Stimulated activated CD4-positive, alpha-beta T cell treated with anti-CD3 and anti-CD28 coated beads, Interleukin-12 subunit alpha, Interleukin-12 subunit beta, amount 100 ng/mL, for 24 hours (primary cell): ENCODE results near the gene RGMA.
A peak's percentile ranks its signal among the peaks of the same experiment; 100 is the strongest.

Experiments
- DNase-seq, 2 experiments: peaks; one replicate each; pipeline ENCODE4 v3.0.0-alpha.2; 2020; ENCODE audit warnings: low read depth in 2 of 2

The RGMA gene

DNA sequence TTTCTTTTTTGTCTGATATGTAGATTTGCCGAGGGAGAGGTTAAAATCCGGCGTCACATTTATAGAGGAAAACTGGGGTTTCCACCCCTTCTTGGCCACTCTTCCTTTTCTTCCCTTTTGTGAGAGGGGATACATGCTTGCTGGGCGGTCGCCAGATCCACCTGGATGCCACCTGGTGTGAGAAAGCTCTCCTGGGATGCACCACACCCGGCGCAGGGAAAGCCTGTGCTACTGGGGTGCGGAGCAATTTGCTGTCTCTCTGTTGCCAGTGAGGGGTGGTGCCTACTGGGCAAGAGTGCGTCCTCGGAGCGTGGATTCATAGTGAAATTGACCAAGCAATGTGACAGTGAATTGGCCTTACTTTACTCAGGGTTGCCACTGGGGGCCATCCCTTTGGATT, 2.5 kb upstream of the RGMA start:
- DNase-seq, result no peak

DNA sequence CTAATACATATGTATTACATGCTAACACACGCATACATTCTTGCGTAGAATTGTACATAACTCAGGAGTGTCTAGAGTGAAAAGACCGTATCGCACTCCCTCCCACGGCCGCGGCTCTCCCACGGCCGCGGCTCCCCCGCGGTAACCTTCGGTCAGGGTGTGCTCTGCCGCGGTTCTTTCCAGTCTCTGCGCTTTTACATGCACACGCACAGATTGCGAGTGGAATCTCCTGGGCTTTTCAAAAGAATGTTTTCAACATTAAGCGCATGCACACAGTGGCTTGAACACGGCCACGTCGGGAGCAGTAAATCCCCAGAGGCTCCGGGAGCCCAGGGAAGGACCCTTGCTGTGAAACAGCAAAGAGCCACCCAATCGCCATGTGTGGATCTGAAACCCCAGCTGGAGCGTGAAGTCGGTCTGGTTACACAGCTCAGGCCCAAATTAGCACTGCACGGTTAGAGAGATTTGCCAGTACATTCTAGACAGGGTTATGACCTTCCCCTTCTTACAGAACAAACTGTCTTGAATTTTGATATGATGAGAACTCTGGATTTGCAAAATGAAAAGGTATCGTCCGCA, 805 bp upstream of the RGMA start:
- DNase-seq, result no peak

DNA sequence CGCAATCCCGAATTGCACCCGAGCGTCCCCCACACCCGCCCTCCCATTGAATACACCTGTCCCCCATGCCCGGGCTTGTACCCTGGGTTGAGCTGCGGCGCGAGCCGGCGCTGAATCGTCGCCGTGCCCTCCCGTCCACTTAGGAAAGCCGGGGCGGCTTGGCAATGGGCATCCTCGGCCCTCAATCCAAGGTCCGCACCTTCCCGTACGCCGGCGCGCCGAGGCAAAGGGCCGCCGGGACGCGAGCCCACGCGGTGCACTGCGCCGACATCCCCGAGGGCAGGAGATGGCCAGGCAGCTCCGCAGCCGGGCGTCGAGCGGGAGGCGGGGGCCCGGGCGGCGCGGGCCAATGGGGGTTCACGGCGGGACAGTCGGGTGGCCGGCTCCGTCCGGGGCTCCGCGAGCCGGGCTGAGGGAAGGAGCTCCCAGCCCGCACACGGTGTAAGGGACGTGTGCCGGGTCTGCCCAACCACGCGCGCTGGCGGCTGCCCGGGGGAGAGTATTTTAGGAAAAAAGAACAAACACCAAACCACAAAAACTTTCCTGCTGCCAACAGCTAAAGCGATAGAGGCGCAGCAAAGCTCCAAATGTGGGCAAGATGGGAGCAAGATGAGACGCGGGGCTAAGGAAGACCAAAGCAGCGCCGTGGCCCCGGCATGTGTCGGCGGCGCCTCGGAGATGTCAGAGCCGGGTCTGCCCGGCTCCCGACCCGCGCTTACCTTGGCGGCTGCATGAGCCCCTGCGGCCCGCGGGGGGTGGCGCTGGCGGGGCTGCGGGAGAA, 621 bp downstream of the RGMA start:
- DNase-seq, result no peak

DNA sequence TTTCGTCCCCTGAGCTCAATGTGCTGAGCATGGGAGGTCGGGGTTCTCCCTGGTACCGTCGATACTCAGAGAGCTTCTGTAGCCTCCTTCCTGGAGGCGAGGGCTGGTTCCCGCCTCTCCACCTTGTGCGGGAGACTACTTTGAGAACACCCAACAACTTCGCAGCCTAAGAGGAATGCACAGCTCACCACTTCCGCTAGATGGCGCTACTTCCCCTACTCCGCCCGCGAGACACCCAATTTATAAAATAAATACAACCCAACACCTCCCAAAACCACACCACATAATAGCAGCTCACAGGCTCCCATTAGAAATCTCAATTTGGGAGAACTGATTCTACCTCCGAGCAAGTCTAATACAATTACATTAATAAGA, 1.2 kb downstream of the RGMA start:
- DNase-seq, result peak; percentile 24 to 59

DNA sequence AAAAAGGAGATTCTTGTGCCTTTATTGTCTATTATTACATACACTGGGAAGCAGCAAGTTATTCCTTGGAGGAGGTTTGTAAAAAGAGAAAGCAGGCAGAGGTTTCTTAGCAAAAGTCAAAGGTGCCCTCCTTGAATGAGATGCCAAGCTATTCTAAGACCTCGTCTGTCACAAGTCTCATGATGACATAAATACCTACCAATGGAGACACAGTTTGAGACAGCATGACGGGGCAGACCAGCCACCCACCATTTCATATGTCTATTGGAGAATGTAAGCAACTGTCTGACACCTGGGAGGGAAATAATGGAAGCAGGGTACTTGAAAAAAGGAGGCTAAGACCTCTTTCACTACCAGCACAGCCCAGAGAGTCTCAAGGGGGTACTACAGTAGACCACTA, 2.2 kb downstream of the RGMA start:
- DNase-seq, result no peak

DNA sequence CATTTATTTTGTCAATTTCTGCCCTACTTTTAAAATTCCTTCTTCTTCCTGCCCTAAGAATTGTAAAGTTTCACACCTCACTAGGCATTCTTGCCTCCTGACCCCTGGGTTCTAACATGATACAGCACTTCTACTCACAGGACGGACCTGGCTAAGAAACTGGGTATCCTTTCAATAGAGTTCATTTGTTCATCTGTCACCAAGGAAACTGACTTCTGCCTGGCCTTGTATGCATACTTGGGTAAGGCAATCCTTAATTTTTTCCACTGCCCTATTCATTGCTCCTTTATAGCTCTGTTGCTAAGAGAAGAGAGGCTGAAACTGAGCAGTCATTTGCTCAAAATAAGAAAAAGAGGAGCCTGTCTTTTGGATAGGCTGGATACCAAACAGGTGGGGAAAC, 3.3 kb downstream of the RGMA start:
- no peak for DNase-seq

DNA sequence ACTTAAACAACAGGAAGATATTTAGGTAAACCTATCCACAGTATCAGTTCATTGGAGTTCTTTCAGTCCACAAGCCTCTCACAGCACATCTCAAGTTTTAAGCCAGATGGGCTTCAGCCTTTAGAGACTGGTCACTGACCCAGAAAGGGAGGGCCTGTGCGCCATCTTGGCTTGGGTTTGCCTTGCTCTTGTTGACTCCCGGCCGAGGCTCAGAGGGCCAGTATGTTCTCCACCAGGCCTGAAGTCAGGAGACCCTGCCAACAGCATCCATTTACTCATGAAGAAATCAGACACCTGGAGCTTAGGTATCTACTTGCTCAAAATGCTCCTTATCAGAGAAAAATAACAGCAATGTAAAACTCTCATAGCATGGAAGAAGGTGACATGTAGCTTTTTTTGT, 6.2 kb downstream of the RGMA start:
- no peak for DNase-seq

DNA sequence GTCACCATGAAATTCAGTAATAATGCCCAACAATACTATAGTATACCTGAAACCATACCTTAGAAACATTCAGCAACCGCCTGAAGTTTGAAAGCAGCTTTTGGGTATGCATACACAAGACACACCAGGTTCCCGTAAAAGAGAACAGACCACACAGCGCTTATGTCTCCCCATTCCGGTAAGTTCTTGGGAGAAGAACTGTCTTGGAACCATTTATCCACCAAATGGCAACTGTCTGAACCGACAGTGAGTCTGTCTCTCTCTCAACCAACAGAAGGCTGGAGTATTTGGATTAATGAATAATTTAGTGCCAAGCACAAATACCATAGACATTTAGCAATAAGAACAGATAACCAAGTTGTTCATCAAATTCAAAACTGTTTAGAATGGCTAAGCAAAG, 7.6 kb downstream of the RGMA start:
- no peak for DNase-seq

DNA sequence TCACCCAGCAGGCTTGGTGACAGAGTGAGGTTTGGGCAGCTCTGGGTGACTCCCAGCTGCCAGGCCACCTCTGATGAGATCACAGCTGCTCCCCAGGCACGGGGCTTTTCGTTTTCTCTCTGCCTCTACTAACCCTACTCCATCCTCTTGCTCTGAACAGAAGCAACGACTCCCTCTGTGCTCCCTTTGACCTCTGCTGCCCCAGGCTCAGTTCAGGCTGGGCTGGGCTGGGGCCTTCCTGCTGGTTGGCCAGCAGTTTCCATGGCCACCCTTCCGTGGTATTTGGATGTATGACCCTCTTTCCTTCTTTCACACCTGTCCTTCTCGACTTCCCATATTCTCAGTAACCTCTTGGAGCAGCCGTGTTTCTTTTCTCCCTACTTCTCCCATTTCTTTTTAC, 8.6 kb downstream of the RGMA start:
- no peak for DNase-seq

DNA sequence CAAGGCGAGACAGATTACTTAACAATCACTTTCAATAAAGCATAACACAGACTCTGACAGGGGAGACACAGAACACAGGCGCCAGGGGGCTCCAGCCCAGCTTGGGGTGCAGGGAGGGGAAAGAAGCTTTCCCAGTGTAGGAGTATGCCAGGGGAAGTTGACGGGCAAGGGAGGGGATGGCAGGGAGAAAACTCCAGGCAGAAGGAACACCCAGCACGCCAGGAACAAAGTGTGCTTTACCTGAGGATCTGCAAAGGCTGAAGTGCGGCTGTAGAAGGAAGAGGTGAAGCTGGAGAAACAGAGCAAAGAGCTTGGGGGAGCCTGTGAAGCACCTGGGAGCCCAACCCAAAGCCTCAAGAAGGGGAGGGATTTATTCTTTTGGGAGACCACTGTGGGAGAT, 12.1 kb downstream of the RGMA start:
- DNase-seq, result no peak

DNA sequence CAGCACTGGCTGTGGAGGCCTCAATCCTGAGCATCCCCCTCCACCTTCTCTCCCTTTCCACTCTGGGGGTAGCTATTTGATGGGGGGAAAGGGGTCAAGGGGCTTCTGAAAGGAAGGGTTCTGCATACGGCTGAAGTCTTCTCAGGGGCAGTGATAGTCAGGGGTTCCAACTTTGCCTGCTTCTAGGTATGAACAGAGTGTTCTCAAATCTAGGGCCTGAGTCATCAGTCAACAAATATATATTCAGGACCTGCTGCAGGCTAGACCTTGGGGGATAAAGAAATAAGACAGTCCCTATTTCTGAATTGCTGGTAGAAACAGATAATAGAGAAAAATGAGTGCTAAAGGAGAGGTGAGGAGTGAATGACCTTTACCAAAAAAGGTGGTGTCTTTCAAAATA, 12.8 kb downstream of the RGMA start:
- DNase-seq, result no peak

DNA sequence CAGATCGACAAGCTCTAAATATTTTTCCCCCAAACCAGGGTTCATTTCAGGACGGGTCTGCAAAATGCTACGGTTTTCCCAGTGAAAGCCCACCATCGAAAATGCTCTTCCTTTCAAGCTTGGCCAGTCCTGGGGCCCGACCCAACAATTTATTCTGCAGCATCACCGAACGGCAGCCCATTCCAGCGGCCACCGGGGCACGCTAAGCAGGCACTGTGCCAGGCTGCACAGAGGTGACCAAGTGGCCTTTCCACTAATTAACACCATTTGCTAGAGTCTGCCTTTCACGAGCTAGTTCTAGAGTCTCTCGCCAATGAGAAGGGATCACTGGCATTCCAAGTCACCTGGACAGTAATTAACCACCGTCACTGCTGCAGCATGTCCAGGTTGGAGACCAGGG, 14.4 kb downstream of the RGMA start:
- DNase-seq, result no peak

DNA sequence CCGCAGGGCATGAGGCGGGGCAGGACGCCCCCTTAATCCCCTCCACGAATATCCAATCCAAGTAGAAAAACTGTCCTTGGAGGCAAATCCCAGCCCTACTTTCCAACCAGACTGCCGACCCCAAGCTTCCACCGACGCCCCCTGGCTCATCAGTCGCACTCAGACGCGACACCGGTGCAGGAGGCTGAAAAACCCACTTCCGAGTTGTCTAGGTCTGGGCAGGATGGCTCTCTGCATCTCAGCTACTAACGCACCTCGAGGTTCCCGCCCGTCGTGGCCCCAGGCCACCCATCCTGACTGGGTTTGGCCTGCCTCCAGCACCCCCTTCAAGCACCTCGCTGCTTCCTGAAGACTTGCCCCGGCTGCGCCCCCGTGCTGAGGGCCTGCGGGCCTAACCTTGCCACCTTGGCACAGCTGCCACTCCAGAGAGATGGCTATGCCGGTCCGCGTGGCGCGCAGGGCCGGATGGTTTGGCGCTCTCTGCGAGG, 15.5 kb downstream of the RGMA start:
- no peak for DNase-seq

DNA sequence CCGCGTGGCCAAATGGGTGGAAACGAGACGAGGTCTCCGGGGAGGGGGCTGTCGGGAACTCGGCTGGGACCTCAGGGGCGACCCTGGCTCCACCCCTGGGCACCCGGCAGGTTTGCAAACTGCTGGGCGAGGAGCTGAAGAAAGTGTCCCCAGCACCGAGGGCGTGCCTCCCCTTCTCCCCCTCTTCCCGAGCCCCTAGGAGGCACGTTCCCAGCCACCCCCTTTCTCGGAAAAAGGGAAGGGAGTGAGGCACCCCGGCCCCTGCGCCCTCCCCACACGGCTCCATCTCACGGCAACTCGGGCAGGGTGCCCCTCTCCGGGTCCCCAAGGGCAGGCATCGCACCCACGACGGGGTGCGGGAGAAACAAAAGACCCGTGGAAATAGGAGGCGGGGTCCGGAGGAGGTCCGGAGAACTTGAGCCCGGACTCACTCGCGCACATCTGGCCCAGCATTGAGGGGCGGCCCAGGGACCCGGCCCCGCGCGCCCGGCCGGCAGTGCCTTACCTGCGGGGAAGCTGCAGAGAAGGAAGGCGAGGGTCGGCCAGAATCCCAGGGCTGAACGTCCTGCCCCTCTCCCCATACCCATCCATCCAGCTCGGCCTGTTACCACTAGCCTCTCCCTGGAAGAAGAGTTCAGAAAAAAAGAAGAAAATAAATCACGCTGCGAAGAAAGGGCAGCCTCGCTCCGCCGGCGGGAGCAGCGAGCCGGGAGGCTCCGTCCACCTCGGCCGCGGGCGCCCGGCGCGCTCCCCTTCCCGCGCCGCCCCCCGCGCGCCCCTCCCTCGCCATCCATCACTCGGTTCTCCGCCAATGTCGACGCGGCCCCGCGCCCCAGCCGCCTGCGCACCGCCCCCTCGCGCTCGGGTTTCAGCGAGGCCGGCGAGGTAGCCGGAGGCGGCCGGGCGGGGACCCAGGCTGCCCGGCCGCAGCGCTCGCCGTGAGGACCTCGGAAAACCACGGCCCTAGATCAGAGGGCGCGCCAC, 16.3 kb downstream of the RGMA start:
- no peak for DNase-seq

DNA sequence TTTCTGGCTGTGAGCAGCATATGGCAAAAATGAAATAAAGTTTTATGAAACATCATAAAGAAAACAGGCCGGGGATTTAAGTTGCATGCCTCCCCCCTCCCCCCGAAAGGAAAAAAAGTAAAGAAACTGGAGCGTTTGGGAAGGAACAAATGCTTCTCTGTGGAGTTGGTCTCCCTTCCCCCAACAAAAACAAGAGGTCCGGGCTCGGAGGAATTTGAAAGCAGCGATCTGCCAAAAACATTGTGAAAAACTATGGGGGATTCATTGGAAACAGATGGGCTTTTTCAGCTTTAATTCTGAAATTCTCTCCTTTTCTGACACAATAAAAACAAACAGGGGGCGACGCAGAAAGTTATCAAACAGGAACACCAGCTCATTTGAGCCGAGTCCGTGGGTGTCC, 17.0 kb downstream of the RGMA start:
- DNase-seq, result no peak

DNA sequence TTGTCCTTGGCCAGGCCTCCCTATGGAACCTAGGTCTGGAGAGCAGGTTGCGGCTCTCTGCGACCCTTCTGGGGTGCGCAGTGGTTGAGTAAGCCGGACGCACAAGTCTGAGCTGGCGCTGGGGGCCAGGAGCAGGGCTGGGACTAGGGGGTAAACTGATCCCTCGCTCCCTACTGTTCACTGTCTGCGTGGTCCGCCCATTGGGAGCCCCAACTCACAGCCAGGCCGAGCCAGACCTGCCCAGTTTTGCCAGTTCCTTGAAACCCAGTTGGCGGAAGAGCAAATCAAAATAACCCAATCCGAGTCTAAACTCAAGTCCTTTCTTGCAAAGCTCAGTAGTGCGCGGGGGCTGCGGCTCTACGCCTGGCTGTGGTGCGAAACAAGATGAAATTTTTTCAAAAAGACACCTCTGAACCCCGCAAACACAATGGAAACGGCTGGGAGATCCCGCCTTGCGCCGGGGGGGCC, 17.5 kb downstream of the RGMA start:
- DNase-seq, result no peak

DNA sequence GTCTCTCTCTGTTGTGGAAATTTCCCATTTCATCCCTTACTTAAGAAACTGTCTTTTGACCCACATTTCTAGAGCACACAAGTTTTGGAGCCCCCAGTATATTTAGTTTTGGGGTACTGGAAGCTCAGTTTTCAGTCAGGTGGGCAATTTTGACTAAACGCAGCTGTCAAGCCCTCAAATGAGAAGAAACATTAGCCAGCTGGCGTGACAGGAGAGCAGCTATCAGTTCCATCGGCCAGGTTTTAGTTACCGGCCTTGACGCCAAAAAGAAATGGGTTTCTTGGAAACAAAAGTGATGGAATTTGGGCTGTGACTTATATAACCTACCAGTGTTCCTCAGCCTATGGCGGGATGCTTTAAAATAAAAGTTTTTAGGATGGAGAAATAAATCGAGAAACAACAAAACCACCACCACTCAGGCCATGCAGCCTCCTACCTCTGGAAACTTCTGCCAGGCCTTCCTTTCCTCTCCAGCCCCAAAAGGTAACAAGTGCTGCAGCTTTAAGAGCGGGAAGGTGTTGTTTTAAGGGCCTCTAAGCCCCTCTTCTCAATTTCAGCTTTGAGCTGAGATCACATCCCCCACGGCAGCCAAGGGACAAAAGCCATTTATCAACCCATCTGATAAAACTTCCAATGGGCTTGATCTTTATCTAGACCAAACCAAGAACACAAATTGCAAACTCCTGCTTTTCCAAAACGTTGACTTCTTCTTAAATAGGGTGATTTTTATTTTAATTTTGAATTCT, 18.3 kb downstream of the RGMA start:
- DNase-seq, result no peak

DNA sequence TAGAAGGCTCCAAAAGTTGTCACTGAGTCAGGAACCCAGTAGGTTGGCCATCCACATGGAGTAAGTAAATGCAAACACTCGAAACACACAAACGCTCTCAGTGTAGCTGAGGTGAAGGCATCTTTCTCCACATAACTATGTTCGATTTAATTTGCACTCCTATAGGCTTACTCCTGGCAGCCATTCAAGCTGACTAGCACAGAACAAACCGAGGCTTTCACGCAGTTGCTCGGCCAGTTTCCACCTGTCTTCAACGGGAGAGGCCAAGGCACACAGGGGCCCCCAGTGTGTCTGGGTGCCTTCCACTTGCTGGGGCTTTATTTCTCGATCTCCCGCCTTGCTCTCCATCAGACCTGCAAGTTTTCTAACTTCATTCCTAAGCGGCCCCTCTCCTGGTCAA, 18.9 kb downstream of the RGMA start:
- DNase-seq, result no peak

DNA sequence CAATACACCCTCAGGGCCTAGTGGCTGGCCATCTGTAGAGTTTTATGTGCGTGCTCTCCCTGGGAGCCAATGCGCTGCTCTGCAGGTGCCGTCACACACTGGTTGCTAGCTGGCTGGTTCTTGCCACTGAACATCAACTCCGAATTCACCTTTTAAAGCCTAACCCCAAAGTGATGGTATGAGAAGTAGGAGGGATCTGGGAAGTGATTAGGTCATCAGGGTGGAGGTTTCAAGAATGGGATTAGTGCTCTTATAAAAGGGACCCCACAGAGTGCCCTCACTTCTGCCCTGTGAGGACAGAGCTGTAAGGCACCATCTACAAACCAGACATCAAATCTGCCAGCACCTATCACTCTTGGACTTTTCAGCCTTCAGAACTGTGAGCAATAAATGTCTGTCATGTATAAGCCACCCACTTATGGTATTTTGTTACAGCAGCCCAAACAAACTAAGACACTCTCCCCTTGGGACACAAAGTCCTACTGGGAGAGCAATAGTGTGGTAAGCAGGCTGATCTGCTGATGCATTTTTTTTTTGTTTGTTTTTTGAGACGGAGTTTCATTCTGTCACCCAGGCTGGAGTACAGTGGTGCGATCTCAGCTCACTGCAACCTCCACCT, 20.3 kb downstream of the RGMA start:
- no peak for DNase-seq

DNA sequence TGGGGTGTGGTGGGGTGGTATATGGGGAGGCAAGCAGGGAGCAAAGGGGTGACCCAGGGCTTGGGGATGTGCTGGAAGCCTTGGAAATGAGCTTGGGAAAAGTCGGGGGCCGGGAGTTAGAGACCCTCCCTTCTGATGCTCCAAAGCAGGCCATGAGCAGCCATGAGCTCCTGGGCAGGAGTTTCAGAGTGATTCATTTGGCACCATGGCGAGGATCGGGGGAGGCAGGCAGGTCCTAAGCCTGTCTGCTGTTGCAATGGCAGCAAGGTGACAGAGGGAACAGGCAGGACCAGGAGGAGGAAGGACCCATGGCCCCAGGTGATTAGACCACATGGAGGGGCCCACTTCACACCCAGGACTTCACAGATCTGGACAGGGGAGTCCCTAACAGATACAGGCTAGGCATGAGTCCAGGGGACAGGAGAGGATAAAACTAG, 21.3 kb downstream of the RGMA start:
- no peak for DNase-seq
